Measurements from ENCODE around the gene TIMP1. TPM values are rescaled to one million over a fixed set of nuclear protein-coding genes. Genes with fewer than 3 reads are reported as not detected.

Gene TIMP1
- total and polyA plus RNA-seq, 2 experiments from 2014 or later = 54.4 to 247 TPM

GRCh38 chrX:47579537-47579936 lies 2.7 kb upstream of the TIMP1 start:
- H3K27me3 ChIP-seq = no peaks in the 10 kb centered on the region
- peaks cover 6% of the 10 kb centered on the region for H3K4me1 ChIP-seq (ENCODE audit: low read depth)
- TF ChIP-seq, protein P1, sequence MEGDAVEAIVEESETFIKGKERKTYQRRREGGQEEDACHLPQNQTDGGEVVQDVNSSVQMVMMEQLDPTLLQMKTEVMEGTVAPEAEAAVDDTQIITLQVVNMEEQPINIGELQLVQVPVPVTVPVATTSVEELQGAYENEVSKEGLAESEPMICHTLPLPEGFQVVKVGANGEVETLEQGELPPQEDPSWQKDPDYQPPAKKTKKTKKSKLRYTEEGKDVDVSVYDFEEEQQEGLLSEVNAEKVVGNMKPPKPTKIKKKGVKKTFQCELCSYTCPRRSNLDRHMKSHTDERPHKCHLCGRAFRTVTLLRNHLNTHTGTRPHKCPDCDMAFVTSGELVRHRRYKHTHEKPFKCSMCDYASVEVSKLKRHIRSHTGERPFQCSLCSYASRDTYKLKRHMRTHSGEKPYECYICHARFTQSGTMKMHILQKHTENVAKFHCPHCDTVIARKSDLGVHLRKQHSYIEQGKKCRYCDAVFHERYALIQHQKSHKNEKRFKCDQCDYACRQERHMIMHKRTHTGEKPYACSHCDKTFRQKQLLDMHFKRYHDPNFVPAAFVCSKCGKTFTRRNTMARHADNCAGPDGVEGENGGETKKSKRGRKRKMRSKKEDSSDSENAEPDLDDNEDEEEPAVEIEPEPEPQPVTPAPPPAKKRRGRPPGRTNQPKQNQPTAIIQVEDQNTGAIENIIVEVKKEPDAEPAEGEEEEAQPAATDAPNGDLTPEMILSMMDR (IDR thresholded peaks at IDR 0.05; ENCODE audit: low read depth, low read length) = no peak
- H3K36me3 ChIP-seq = no peaks in the 10 kb centered on the region
- peak in 1 of 2 donors; percentile 78 for DNase-seq (ENCODE audit: low read depth in 1 of 2, low spot score in 1 of 2)
- H3K9me3 ChIP-seq (ENCODE audit: low read depth) = no peaks in the 10 kb centered on the region
- H3K27ac ChIP-seq = no peak overlapping the region
- no peak overlapping the region for H3K4me3 ChIP-seq

GRCh38 chrX:47583240-47583861 lies 1.1 kb downstream of the TIMP1 start:
- no peaks in the 10 kb centered on the region for H3K36me3 ChIP-seq
- no peak overlapping the region for H3K4me3 ChIP-seq
- H3K27ac ChIP-seq = no peak overlapping the region
- H3K4me1 ChIP-seq (ENCODE audit: low read depth) = no peaks in the 10 kb centered on the region
- no peaks in the 10 kb centered on the region for H3K9me3 ChIP-seq (ENCODE audit: low read depth)
- TF ChIP-seq, protein P1 (IDR thresholded peaks at IDR 0.05; ENCODE audit: low read depth, low read length) = no peak
- H3K27me3 ChIP-seq = no peaks in the 10 kb centered on the region
- DNase-seq (ENCODE audit: low read depth in 1 of 2, low spot score in 1 of 2) = no peak

- TF ChIP-seq, protein P1 (IDR thresholded peaks at IDR 0.05; ENCODE audit: low read depth, low read length) = no peak
- Histone ChIP-seq H3K4me1 (ENCODE audit: low read depth) (no peaks in the 10 kb centered on the region), H3K27ac (no peak overlapping the region), H3K4me3 (no peak overlapping the region), H3K27me3 (no peaks in the 10 kb centered on the region), H3K9me3 (ENCODE audit: low read depth) (no peaks in the 10 kb centered on the region), H3K36me3 (no peaks in the 10 kb centered on the region)
- DNase-seq (ENCODE audit: low read depth in 1 of 2, low spot score in 1 of 2) = no peak
Observed at GRCh38 chrX:47584714-47585113, 2.5 kb downstream of the TIMP1 start.

DNA sequence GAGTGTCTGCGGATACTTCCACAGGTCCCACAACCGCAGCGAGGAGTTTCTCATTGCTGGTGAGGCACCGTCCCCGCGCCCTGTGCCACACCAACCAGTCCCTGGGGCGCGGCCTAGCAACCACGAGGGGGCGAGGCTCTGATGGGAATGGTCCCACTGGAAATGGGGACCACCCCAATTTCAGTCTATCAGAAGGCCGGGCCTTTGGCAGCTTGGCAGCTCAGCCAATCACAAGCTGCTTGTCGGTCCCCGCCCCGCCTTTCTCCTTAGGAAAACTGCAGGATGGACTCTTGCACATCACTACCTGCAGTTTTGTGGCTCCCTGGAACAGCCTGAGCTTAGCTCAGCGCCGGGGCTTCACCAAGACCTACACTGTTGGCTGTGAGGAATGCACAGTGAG lies 3.0 kb downstream of the TIMP1 start:
- TF ChIP-seq, protein P1 (IDR thresholded peaks at IDR 0.05; ENCODE audit: low read depth, low read length) = no peak
- Histone ChIP-seq H3K4me3 (no peak overlapping the region), H3K27me3 (no peaks in the 10 kb centered on the region), H3K27ac (no peak overlapping the region), H3K9me3 (ENCODE audit: low read depth) (no peaks in the 10 kb centered on the region), H3K4me1 (ENCODE audit: low read depth) (no peaks in the 10 kb centered on the region), H3K36me3 (no peaks in the 10 kb centered on the region)
- DNase-seq (ENCODE audit: low read depth in 1 of 2, low spot score in 1 of 2) = peak in 1 of 2 donors; percentile 54

- no peak overlapping the region for H3K4me3 ChIP-seq
- no peaks in the 10 kb centered on the region for H3K27me3 ChIP-seq
- TF ChIP-seq, protein P1 (IDR thresholded peaks at IDR 0.05; ENCODE audit: low read depth, low read length) = peak; percentile 7
- no peaks in the 10 kb centered on the region for H3K4me1 ChIP-seq (ENCODE audit: low read depth)
- no peaks in the 10 kb centered on the region for H3K36me3 ChIP-seq
- no peak overlapping the region for H3K27ac ChIP-seq
- H3K9me3 ChIP-seq (ENCODE audit: low read depth) = no peaks in the 10 kb centered on the region
- no peak for DNase-seq (ENCODE audit: low read depth in 1 of 2, low spot score in 1 of 2)
Observed at GRCh38 chrX:47586043-47586787, 4.0 kb downstream of the TIMP1 start.
